HCT116 (cell line): ENCODE results near the gene CSTPP1. TPM values are rescaled to one million over a fixed set of nuclear protein-coding genes. Genes with fewer than 3 reads are reported as not detected.

Experiments
- ATAC-seq: fragments of 200-7000 bp; cut with Tn5 transposase; 2 replicates; pipeline ENCODE4 v1.9.1; 2020; ENCODE audit warnings: mild to moderate bottlenecking, moderate library complexity
- BruUV-seq: library from RNA; stranded (reverse); fragments of 400-500 nt; replicated peaks from 2 replicates; lab custom pipeline; 2021; lab: Mats Ljungman, UMichigan
- CTCF ChIA-PET: fragments of 300-600 bp; sonication (Branson Sonifier 250); formaldehyde crosslinking; loops from one replicate; lab custom pipeline; 2021; ENCODE audit warnings: antibody characterized with exemption; lab: Charles Lee
- POLR2A ChIA-PET: fragments of 300-600, 350-600 bp; sonication (Branson Sonifier 250); formaldehyde crosslinking; loops from one replicate; lab custom pipeline; 2021; ENCODE audit warnings: antibody characterized with exemption; lab: Charles Lee
- RAD21 ChIA-PET, 2 experiments: fragments of 300-600 bp; sonication (Branson Sonifier 250); formaldehyde crosslinking; loops; one replicate each; lab custom pipeline; 2023; ENCODE audit warnings: low total read pairs in 2 of 2; ENCODE audit not compliant: uncharacterized antibody in 2 of 2, unreplicated experiment in 2 of 2, low non-redundant PET in 1 of 2; lab: Charles Lee
- DNase-seq: peaks from one replicate; pipeline ENCODE4 v3.0.0-alpha.2; 2010; ENCODE audit warnings: low read depth, low spot score
- H2AFZ ChIP-seq: fragments of 200-600 bp; shearing (Covaris generic), sonication (generic); 2 replicates; pipeline ENCODE4 v1.6.1; 2017; ENCODE audit warnings: low read depth, mixed run types, mixed read lengths, antibody characterized with exemption, low read length; ENCODE audit not compliant: poor library complexity, severe bottlenecking
- H3K27ac ChIP-seq: 2 replicates; pipeline ENCODE4 v1.5.1; 2012; ENCODE audit warnings: low read depth, low read length
- H3K27me3 ChIP-seq: fragments of 200-600 bp; sonication (generic); 2 replicates; pipeline ENCODE4 v1.6.1; 2016; ENCODE audit warnings: mixed run types, low read length, mixed read lengths; ENCODE audit not compliant: insufficient read depth
- H3K36me3 ChIP-seq, 2 experiments: fragments of 200-500 bp in 1 of 2; fragments of 200-600 bp in 1 of 2; sonication (Bioruptor generic) in 1 of 2; sonication (generic) in 1 of 2; 2 replicates each; pipeline versions ENCODE4 v1.5.1 to v1.6.1; 2014 to 2016; ENCODE audit warnings: low read length in 2 of 2, inconsistent platforms in 1 of 2, mixed read lengths in 1 of 2, mixed run types in 1 of 2; ENCODE audit not compliant: insufficient read depth in 2 of 2, control insufficient read depth in 1 of 2
- H3K4me1 ChIP-seq, 2 experiments: fragments of 200-600 bp in 1 of 2; sonication (generic) in 1 of 2; 2 replicates each; pipeline versions ENCODE4 v1.5.1 to v1.6.1; 2012 to 2017; ENCODE audit warnings: low read length in 2 of 2, inconsistent platforms in 1 of 2, mild to moderate bottlenecking in 1 of 2, mixed read lengths in 1 of 2, mixed run types in 1 of 2, moderate library complexity in 1 of 2; ENCODE audit not compliant: insufficient read depth in 2 of 2, control insufficient read depth in 1 of 2
- H3K4me2 ChIP-seq: fragments of 200-600 bp; sonication (generic); 2 replicates; pipeline ENCODE4 v1.6.1; 2017; ENCODE audit warnings: mixed run types, low read length, mixed read lengths
- H3K4me3 ChIP-seq, 2 experiments: fragments of 200-600 bp in 1 of 2; sonication (generic) in 1 of 2; replicated peaks in 1 of 2; 2 replicates each; pipeline ENCODE4 v1.5.1; 2011 to 2016; ENCODE audit warnings: low read length in 2 of 2, control low read depth in 1 of 2, low read depth in 1 of 2, mild to moderate bottlenecking in 1 of 2, mixed read lengths in 1 of 2, mixed run types in 1 of 2
- H3K79me2 ChIP-seq: fragments of 200-600 bp; sonication (generic); 2 replicates; pipeline ENCODE4 v1.6.1; 2017; ENCODE audit warnings: mild to moderate bottlenecking, mixed run types, low read length, moderate library complexity, mixed read lengths; ENCODE audit not compliant: insufficient read depth
- H3K9ac ChIP-seq: fragments of 200-600 bp; sonication (generic); 2 replicates; pipeline ENCODE4 v1.6.1; 2016; ENCODE audit warnings: low read length, mixed read lengths
- H3K9me2 ChIP-seq: fragments of 200-600 bp; sonication (generic), shearing (Covaris generic); 2 replicates; pipeline ENCODE4 v1.6.1; 2017; ENCODE audit warnings: mixed run types, mild to moderate bottlenecking, moderate library complexity; ENCODE audit not compliant: insufficient read depth
- H3K9me3 ChIP-seq, 2 experiments: fragments of 200-500 bp in 1 of 2; fragments of 200-600 bp in 1 of 2; sonication (Bioruptor generic) in 1 of 2; sonication (generic) in 1 of 2; 2 replicates each; pipeline ENCODE4 v1.6.1; 2014 to 2017; ENCODE audit warnings: low read length in 2 of 2, mixed read lengths in 2 of 2, inconsistent platforms in 1 of 2, low read depth in 1 of 2, mild to moderate bottlenecking in 1 of 2, mixed run types in 1 of 2, moderate library complexity in 1 of 2; ENCODE audit not compliant: control insufficient read depth in 1 of 2, insufficient read depth in 1 of 2
- H4K20me1 ChIP-seq: fragments of 200-600 bp; sonication (generic), shearing (Covaris generic); 2 replicates; pipeline ENCODE4 v1.6.1; 2017; ENCODE audit warnings: mixed run types, mild to moderate bottlenecking, moderate library complexity; ENCODE audit not compliant: insufficient read depth
- ATF3 ChIP-seq: IDR thresholded peaks from 2 replicates; pipeline ENCODE4 v1.6.1; 2012
- CBX3 ChIP-seq: IDR thresholded peaks from 2 replicates; pipeline ENCODE4 v1.6.1; 2012; ENCODE audit warnings: low read depth
- EGR1 ChIP-seq: IDR thresholded peaks from 2 replicates; pipeline ENCODE4 v1.6.1; 2012; ENCODE audit warnings: low read depth
- EZH2 ChIP-seq: fragments of 200-600 bp; sonication (generic); IDR thresholded peaks from 2 replicates; pipeline ENCODE4 v1.6.1; 2017; ENCODE audit warnings: antibody characterized with exemption, mixed run types
- EZH2phosphoT487 ChIP-seq: fragments of 200-600 bp; IDR thresholded peaks from 2 replicates; pipeline ENCODE4 v1.6.1; 2018; ENCODE audit warnings: antibody characterized with exemption, borderline replicate concordance
- FOSL1 ChIP-seq: IDR thresholded peaks from 2 replicates; pipeline ENCODE4 v1.6.1; 2012; ENCODE audit warnings: low read depth
- POLR2A ChIP-seq: IDR thresholded peaks from 2 replicates; pipeline ENCODE4 v1.7.0; 2011; ENCODE audit warnings: borderline replicate concordance; ENCODE audit not compliant: insufficient read depth, insufficient read length; ENCODE audit errors: extremely low read depth
- POLR2AphosphoS5 ChIP-seq: IDR thresholded peaks from 2 replicates; pipeline ENCODE4 v1.6.1; 2011; ENCODE audit warnings: mild to moderate bottlenecking, low read depth, low read length, moderate library complexity
- RAD21 ChIP-seq: IDR thresholded peaks from 2 replicates; pipeline ENCODE4 v1.6.1; 2012; ENCODE audit warnings: low read depth, mild to moderate bottlenecking
- TCF7L2 ChIP-seq: IDR thresholded peaks from 2 replicates; pipeline ENCODE4 v1.7.0; 2011; ENCODE audit warnings: borderline replicate concordance, inconsistent platforms; ENCODE audit not compliant: insufficient read depth, insufficient read length; ENCODE audit errors: extremely low read depth
- ZBTB33 ChIP-seq: IDR thresholded peaks from 2 replicates; pipeline ENCODE4 v1.6.1; 2011; ENCODE audit warnings: mild to moderate bottlenecking, low read length, moderate library complexity; ENCODE audit not compliant: insufficient replicate concordance; ENCODE audit errors: extremely low read depth
- ZFX ChIP-seq: fragments of 450-650 bp; IDR thresholded peaks from 2 replicates; pipeline ENCODE4 v1.6.1; 2017
- ZNF274 ChIP-seq: fragments of 200-500 bp; sonication (Bioruptor generic); IDR thresholded peaks from 2 replicates; pipeline ENCODE4 v1.6.1; 2014; ENCODE audit warnings: mild to moderate bottlenecking, low read depth, low read length, inconsistent platforms
- intact Hi-C: fragments of 100-400 bp; cut with micrococcal nuclease; formaldehyde crosslinking; loops from 2 replicates; pipeline ENCODE4 v1.10.0; 2022
- total RNA-seq: library from RNA; stranded (reverse); gene quantifications from one replicate; pipeline ENCODE4 v1.2.1, GENCODE V29; 2021; ENCODE audit not compliant: unreplicated experiment

The CSTPP1 gene
- total RNA-seq, 1 experiment from 2014 or later = 24.7 TPM

- H3K27me3 ChIP-seq = no peaks in the 10 kb centered on the region
- intact Hi-C loops = no loop called here
- TF ChIP-seq POLR2AphosphoS5 = no peak
- TF ChIP-seq CBX3 = no peak
- no peak for TF ChIP-seq TCF7L2
- no peak for TF ChIP-seq EZH2phosphoT487
- no peak for TF ChIP-seq FOSL1
- no peak for TF ChIP-seq ATF3
- TF ChIP-seq ZNF274 = no peak
- TF ChIP-seq RAD21 = no peak
- TF ChIP-seq EGR1 = no peak
- TF ChIP-seq POLR2A = no peak
- TF ChIP-seq EZH2 = no peak
- no peak for TF ChIP-seq ZBTB33
- no peak for TF ChIP-seq ZFX
- ATAC-seq (no peak), DNase-seq (no peak)
- H3K4me2 ChIP-seq = no peak overlapping the region
- no peaks in the 10 kb centered on the region for H3K36me3 ChIP-seq
- no peak overlapping the region for H3K4me3 ChIP-seq
- no peak overlapping the region for H3K9ac ChIP-seq
- no peaks in the 10 kb centered on the region for H4K20me1 ChIP-seq
- no TSS peak for BruUV-seq
- H3K27ac ChIP-seq = no peak overlapping the region
- ChIA-PET POLR2A (no interaction called here), CTCF (no interaction called here), RAD21 (no interaction called here)
- peaks cover 5 to 6% of the 10 kb centered on the region in 2 experiments; a peak in 3 of 4 replicates for H3K4me1 ChIP-seq
- H2AFZ ChIP-seq = no peak overlapping the region
- no peaks in the 10 kb centered on the region for H3K79me2 ChIP-seq
- no peaks in the 10 kb centered on the region for H3K9me2 ChIP-seq
- H3K9me3 ChIP-seq = no peaks in the 10 kb centered on the region
These were observed 134.2 kb downstream of the CSTPP1 start for GRCh38 chr11:47070769-47071168.
